GM12865 (cell line): ENCODE results near the gene RNF19B.

ENCODE experiments used
- DNase-seq: peaks from one replicate; pipeline ENCODE4 v3.0.0; 2010; ENCODE audit warnings: low read depth
- H3K4me3 ChIP-seq: 2 replicates; pipeline ENCODE4 v1.5.1; 2011; ENCODE audit warnings: mild to moderate bottlenecking, low read depth, low read length, control low read depth
- TF ChIP-seq, protein P1 (sequence below): IDR thresholded peaks from 2 replicates; pipeline ENCODE4 v1.5.1; 2011; ENCODE audit warnings: low read length, control low read depth, low read depth, inconsistent platforms; ENCODE audit not compliant: insufficient read depth; ENCODE audit errors: missing control alignments

The RNF19B gene

DNA sequence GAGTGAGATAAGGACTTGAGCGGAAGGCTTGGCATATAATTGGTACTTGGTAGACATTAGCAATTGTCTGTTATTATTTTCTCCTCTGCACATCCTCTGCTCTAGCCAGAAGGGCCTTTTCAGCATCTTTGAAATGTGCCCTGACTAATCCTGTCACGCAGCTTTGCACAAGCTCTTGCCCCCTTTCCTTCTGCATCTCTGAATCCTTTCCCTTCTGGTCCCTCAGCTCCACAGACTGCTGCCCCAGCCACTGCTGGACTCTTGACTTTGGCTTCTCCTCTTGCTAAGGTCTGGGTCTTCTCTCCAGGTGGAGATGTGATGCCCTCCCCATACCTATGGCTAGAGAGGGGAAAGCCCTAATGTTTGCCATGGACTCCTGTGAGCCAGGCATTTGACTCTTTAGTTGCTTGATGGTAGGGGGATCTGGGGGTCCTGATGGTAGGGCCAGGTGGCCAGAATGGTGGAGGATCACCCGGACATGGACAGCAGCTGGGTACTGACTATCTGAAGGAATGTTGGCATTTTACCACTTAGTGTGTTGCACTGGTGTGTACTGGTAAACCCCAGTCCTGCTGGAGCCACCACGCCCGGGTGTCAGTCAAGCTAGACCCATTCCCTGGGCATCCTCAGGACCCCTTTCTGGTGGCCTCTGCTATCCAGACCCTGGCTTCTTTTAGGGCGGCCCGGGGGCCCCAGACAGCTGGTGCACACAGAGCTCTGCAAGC is 73.9 kb downstream of the RNF19B start:
- TF ChIP-seq, protein P1, sequence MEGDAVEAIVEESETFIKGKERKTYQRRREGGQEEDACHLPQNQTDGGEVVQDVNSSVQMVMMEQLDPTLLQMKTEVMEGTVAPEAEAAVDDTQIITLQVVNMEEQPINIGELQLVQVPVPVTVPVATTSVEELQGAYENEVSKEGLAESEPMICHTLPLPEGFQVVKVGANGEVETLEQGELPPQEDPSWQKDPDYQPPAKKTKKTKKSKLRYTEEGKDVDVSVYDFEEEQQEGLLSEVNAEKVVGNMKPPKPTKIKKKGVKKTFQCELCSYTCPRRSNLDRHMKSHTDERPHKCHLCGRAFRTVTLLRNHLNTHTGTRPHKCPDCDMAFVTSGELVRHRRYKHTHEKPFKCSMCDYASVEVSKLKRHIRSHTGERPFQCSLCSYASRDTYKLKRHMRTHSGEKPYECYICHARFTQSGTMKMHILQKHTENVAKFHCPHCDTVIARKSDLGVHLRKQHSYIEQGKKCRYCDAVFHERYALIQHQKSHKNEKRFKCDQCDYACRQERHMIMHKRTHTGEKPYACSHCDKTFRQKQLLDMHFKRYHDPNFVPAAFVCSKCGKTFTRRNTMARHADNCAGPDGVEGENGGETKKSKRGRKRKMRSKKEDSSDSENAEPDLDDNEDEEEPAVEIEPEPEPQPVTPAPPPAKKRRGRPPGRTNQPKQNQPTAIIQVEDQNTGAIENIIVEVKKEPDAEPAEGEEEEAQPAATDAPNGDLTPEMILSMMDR: no peak
- H3K4me3 ChIP-seq: no peak overlapping the region
- DNase-seq: no peak

DNA sequence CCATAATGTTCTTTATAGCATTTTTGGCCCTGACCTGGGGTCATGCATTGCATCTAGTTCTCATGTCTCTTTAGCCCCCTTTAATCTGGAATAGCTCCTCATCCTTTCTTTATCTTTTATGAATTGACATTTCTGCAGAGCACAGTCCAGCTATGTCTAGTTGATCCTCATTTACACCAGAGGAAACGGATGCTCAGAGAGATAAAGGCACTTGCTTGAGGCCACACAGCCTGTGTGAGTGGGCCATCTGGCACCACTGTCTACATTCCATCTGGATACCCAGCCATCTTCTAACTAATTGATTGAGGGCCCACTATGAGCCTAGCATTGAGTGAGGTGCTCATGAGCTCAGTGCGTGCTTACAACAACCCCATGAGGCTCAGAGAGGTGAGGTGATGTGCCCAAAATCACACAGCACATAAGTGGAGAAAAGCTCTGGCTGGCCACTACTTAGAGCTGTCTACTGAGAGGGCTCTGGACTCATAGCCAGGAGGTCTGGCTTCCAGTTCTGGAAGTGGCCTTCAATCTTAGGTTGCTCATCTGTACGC is 74.8 kb downstream of the RNF19B start:
- TF ChIP-seq, protein P1: no peak
- DNase-seq: no peak
- no peak overlapping the region for H3K4me3 ChIP-seq

DNA sequence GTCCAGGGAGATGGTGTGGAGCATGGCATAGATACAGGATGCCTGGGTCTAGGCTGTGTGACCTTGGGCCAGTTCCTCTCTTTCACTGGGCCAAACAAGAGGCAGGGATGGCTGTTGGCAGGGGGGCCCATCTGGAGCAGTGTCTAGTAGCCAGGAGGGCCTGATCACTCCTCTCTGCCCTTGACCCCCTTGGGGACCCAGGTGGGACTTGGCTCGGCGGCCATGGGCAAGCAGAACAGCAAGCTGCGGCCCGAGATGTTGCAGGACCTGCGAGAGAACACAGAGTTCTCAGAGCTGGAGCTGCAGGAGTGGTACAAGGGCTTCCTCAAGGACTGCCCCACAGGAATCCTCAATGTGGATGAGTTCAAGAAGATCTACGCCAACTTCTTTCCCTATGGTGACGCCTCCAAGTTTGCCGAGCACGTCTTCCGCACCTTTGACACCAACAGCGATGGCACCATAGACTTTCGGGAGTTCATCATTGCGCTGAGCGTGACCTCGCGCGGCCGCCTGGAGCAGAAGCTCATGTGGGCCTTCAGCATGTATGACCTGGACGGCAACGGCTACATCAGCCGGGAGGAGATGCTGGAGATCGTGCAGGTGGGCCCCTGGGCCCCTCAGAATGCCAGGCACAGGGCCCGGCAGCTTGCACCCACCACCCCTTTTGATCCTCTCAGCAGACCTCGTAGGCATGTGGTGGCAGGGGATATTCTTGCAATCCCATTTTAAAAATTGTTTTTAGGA is 75.8 kb downstream of the RNF19B start:
- TF ChIP-seq, protein P1: no peak
- no peak overlapping the region for H3K4me3 ChIP-seq
- DNase-seq: no peak

DNA sequence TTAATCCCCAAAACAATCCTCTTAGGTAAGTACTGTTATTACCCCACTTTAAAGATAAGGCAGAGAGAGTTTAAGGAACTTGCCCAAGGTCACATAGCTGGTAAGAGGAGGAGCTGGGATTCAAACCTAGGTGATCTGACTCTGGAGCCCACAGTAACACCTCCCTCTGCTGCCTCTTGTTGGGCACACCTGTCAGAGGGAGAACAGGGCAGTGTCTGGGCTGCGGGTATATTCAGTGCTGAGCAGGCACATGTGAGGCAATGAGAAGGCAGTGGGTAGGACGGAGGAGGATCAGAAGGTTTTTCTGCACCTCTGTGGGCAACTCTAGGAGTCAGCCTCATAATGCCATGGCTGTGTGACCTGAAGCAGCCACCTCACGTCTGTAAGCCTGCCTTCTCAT is 76.5 kb downstream of the RNF19B start:
- no peak for DNase-seq
- no peak overlapping the region for H3K4me3 ChIP-seq
- TF ChIP-seq, protein P1: no peak

DNA sequence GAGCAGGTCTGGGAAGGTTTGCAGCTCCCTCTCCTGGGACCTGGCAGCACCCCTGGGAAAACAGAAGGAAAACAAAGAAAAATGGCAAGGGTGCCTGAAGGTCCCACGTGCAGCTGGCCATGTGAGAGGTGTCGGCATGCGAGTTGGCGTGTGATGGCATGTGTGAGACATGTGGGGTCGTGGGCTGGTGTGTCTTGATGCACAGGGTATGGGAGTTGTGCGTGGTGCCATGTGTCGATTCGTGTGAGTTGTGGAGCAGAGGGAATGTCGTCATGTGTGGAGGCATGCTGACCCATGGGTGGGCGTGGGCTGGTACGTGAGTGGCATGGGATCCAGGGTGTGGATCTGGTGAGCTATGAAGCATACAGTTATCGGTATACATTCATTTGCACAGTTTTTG is 77.0 kb downstream of the RNF19B start:
- DNase-seq: no peak
- TF ChIP-seq, protein P1: no peak
- H3K4me3 ChIP-seq: no peak overlapping the region

DNA sequence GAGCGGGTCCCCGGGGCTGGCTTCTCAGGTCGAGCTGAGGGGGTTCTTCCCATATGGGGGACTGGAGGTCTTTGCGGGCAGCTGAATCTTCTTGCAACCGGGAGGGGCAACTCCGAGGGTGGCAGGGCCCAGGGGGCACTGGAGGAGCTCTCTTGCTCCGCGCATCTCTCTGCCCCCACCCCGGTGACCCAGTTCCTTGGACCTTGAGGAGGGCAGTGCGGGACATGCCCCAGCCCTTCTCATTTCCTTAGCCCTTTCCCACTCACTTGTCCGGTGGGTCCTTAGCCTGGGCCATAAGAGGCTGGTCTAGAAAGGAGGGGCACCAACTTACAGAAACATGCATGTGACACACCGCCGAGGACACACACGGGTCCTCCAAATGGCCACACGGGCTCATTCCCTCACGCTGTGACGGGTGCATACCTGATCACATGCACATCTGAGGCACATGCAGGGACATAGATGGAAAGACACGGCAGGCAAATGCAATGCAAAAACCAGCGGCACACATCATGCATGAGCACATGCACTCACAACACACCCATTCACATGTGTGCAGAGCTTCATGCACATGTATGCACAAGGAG is 77.7 kb downstream of the RNF19B start:
- TF ChIP-seq, protein P1: no peak
- DNase-seq: no peak
- no peak overlapping the region for H3K4me3 ChIP-seq
